Activated CD4-positive, alpha-beta T cell treated with anti-CD3 and anti-CD28 coated beads, Interleukin-2, amount 50 U/mL, for 48 hours (primary cell): ENCODE data around the gene RRM2.
A peak's percentile ranks its signal among the peaks of the same experiment; 100 is the strongest.
"Not testable (repeated sequence)": the region's sequence is repeated elsewhere in the genome, so short reads cannot be mapped to it uniquely, and the experiment has no call there.

ENCODE experiments used
- DNase-seq, 2 experiments: peaks; one replicate each; pipeline ENCODE4 v3.0.0-alpha.2; 2020

The RRM2 gene

DNA sequence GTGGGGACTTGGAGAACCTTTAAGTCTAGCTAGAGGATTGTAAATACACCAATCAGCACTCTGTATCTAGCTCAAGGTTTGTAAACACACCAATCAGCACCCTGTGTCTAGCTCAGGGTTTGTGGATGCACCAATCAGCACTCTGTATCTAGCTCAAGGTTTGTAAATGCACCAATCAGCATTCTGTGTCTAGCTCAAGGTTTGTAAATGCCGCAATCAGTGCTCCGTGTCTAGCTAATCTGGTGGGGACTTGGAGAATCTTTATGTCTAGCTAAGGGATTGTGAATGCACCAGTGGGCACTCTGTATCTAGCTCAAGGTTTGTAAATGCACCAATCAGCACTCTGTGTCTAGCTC is 30.7 kb upstream of the RRM2 start:
- not testable (repeated sequence) for DNase-seq

DNA sequence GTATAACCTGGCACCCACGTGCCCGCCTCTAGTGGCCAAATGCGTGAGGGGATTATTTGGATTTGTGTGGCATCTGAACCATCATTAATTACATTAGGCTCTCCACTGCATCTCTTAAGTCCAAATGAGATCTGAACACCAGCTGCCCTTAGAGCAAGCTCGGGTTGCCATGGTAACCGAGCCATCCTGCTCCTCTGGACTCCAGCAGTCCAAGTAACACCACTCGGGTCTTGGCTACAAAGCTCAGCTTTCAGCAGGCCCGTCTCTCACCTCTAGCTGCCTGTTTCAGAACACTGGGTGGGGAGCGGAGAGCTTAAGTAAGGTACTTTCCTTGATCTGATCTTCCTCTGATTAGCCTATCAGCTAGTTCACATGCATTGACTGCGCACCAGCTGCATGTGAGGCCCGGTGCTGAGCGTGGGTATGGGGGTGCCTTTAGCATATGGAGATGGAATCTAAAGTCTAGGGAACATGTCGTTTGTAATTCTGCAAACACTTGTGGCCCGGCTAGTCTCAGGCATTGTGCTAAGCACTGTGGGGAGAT is 28.2 kb upstream of the RRM2 start:
- no peak for DNase-seq

DNA sequence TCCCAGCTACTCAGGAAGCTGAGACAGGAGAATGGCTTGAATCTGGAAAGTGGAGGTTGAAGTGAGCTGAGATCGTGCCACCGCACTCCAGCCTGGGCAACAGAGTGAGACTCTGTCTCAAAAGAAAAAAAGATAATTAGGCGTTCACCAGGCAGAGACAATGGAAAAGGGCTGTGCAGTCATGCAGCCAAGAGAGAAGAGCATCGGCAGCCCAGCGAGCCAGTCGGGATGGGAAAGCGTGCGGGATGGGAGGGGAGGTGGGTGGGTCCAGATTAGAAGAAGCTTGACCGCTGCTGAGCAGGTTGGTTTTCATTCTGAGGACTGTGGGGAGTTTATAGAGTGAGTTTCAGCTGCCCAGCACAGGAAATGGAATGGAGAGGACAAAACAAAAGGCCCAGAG is 27.4 kb upstream of the RRM2 start:
- no peak for DNase-seq

DNA sequence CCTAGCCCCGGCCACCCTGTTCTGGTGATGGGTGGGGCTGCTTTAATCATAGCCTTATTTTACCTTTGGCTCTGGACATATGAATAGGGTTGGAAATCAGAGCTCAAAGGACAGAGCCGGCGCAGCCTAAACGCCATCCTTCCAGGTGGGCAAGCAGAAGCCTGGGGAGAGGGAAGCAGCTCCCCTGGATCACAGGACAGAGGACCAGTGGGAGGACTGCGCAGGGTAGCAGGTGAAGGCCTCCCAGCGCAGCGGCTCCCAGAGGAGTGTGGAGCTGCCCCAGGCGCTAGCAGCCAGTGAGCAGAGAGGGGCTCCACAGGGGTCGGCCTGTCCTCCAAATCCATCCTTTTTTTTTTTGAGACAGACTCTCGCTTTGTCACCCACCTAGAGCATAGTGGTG is 25.9 kb upstream of the RRM2 start:
- no peak for DNase-seq

DNA sequence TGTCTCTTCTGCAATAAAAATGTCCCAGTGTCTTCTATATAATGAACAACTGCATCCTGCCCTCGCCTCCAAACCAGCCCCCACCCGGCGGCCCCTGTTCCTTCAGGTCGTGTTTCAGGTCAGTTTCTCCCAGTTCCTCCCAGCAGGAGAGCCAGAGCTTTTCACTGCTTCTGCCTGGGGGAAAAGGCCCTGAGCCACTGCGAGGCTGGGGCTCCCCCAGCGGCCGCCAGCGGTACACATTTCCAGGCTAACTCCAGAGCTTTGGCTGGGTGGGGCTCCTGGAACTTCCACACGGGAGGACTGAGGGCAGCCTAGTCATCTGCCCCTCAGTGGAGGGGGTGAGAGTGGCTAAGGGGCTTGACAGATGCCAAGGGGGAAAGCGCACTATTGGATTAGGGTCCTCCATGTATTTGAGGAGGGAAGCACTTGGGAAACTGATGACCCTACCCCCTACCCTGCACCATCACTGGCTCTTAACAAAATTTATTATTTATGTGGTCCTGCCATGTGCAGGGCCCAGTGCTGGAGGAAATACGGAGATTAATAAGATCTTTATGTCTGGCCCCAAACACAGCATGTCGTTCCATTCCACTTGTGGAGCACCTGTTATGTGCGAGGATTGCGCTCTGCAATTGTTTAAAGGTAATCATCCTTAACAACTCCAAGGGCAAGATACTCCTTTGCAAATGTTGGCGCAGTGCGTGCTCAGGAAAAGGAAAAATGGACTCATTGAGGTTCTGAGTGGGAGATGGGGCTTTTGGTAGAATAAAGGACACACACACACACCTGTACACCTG is 25.0 kb upstream of the RRM2 start:
- DNase-seq: peak; percentile 48 to 56

DNA sequence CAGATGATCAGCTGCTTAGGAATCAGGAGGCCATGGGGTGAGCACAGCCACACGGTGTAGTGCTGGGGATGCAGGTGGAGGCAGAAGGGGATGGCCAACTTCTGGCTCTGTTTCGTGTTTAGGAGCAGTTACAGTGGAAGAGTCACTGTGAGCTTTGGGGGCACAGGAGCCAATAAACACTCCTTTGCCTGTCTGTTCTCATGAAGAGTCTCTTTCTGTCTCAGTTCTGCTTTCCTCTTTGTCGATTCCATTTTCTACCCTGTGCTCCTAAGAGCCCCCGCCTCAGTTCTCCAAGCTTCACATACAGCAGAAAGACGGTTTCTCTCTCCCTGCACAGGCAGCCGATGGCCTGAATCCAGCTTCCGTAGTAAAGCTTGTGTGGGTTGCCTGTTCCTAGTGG is 21.0 kb upstream of the RRM2 start:
- DNase-seq: no peak

DNA sequence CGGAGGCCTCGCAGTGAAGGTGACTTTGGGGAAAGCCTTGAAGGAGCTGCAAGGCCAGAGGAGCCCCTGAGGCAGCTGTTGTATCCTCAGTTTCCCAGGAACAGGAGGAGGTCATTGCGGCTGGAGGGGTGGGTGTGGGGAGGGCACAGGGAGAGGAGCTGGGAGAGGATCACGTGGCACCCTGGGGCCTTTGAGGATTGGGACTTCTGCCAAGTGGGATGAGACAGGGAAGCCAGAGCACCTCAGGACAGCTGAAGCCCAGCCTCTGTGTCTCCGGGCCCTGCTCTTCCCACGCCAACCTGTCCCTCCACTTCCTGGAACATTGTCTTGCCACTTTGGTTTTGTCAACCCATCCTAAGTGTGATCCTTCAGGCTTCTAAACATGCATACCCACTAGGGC is 19.4 kb upstream of the RRM2 start:
- no peak for DNase-seq

DNA sequence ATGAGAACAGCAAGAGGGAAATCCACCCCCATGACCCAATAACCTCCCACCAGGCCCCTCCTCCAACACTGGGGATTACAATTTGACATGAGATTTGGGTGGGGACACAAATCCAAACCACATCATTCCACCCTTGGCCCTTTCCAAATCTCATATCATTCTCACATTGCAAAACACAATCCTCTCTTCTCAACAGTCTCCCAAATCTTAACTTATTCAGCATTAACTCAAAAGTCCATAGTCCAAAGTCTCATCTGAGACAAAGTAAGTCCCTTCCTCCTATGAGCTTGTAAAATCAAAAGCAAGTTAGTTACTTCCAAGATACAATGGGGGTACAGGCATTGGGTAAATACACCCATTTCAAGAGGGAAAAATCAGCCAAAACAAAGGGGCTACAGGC is 17.6 kb upstream of the RRM2 start:
- not testable (repeated sequence) for DNase-seq

DNA sequence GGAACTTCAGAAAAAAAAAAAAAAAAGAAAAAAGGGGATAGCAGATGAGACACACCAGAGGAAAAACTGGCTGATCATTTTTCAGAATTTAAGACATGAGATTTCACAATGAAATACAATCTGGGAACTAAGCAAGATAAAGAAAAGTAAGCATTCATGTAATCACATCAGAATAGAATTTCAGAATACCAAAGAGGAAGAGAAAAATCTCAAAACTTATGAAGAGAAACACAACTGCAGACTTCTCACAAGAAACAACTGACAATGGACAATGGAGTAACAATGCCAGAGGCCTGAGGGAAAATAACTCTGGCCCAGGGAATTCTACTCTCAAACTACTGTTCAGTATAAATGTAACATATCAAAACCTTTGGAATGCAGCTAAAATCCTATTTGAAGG is 13.2 kb upstream of the RRM2 start:
- no peak for DNase-seq

DNA sequence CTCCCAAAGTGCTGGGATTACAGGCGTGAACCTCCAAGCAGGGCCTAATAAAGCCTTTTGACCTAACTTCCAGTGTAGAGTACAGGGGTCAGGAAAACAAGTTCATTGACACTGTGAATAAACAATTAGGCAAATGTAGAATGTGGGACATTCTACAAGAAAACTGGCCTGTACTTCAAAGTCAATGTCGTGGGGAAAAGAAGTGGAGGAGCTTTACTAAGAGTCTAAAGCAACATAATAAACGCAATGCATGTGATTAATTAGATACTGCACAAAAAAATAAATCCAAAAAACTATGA is 3.6 kb upstream of the RRM2 start:
- DNase-seq: no peak

DNA sequence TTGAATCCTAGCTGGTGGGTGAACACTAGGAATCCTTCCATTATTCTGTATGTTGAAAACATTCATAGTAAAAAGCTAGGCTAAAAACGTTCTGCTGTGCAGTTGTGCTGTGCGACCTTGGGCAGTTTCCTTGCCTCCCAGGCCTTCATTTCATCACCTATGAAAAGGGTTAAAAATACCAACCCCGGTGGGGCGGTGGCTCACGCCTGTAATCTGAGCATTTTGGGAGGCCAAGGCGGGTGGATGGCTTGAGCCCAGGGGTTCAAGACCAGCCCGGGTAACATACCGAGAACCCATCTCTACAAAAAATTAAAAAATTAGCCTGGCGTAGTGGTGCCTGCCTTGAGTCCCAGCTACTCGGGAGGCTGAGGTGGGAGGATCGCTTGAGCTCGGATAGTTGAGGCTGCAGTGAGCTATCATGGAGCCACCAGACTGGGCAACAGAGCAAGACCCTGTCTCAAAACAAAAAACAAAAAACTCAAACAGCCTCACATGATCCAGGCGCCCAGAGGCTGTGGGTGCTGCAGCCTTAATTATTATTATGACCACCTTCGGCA is 2.9 kb upstream of the RRM2 start:
- DNase-seq: no peak

DNA sequence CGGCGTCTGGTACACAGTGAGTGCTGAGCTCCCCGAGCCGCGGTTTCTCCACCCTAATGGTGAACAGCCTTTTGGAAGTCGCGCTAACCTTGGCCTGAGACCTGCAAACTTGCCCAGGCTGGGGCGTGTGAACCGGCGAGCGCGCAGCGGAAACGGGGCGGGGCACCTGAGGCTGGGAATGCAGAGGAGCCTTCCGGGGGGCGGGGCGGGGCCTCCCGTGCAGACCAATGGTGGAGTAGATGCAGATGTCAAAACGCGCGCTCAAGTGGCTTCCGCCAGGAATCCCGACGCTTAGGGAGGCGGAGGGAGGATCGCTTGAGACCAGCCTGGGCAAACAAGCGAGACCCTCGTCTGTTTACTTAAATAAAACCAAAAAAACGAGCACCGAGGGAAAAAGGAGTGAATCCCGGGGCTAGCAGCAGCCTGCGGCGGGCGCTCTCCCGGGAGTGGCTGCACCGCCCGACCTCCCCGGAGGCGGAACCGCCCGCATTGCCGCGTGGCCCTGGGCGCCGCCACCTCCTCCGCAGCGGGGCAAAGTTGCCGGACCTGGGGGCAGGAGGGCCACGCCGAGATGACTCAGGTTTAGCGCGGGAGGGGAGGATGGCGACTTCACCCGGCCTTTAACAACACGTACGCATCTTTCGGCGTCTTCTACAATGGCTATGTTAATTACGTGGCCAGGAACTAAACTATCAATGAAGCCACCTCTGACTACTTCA is 2.2 kb upstream of the RRM2 start:
- peak; percentile 98 for DNase-seq

DNA sequence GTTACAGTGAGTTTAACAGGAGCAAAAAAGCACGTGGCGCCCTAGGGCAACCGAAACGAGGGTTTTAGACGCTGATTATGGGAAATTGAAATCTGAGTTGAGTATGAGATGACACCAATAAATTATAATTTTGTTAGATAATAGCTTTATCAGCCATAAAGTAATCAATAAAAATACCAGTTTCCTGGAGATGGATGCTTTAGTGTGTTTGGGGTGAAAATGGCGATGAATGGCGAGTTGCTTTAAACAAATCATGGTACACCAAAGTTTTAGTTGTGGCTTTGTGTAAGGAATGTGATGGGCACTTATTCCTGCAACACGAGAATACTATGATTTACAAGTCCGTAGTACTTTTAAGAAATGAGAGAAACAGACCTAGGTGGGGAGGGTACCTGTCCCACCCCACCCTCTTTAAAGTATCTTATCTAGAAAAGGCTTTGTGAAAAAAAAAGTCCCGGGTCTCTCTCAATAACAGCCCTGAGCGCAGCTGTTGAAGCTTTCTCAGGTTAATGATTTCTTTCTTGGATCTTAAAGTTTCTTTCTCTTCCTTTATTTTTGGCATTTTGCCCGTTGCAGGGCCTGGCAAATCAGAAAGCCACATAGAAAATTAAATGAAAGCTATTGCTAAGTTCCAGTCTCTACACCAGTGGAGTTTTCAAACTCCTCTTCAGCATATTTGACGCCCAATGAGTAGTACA is 1.5 kb upstream of the RRM2 start:
- DNase-seq: no peak

DNA sequence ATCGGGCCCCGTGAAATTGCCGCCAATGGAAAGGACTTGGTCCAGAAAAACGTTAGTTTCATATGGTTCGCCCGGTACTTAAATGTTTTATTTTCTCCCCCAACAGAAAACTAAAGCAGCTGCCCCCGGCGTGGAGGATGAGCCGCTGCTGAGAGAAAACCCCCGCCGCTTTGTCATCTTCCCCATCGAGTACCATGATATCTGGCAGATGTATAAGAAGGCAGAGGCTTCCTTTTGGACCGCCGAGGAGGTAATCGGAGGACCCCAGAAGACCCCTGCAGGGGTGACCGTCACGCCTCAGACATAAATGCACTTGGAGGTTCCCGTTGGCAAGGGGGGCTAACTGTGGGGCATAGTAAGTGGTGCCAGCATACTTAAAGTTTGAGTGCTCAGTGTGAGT is 742 bp downstream of the RRM2 start:
- no peak for DNase-seq

DNA sequence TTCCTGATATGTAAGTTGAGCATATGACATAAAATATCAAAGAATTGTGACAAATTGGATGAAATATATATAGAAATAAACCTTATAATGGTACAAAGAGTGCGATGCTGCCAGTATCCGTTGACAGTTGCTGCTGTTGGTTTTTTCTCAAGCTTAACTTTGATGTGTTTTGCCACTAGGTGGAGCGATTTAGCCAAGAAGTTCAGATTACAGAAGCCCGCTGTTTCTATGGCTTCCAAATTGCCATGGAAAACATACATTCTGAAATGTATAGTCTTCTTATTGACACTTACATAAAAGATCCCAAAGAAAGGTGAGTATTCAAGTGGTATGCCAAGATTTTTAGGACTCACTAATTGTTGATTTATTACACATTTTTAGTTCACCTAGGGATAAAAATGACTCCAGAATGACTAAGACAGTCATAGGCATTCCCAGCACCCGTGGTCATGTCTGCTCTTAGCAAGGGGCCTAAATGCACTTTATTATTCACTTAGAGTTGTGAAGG is 2.1 kb downstream of the RRM2 start:
- DNase-seq: no peak

DNA sequence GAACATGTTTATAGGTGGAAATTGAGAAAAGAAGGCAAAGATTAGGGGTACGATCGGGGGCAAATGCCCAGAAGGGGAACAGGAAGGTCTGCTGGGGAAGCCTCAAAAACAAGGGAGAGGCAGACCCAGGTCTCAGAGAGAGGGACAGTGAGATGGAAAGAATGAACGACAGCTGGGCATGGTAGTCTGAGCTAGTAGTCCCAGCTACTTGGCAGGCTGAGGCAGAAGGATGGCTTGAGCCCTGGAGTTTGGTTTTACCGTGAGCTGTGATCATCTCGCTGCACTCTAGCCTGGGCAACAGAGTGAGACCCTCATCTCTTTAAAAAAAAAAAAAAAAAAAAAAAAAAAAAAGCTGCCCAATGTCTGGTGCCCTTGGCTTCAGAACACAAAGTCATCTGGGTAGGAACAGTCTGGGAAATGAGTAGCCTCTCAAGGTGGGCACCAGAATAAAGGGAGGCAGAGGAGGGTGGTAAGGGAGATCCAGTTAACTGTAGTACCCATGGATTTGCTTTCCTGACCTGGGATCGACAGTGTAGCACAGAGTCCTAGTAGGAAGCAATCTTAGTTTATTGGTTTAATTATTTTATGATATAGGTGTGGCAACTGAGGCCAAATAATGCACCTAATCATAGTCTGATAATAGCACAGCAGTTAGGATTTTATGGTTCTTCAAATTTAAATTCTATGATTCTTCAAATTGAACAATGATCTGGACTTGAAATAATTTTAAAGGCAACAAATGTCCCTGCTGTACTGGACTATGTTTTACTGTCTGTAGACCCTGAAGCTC is 3.5 kb downstream of the RRM2 start:
- DNase-seq: no peak

DNA sequence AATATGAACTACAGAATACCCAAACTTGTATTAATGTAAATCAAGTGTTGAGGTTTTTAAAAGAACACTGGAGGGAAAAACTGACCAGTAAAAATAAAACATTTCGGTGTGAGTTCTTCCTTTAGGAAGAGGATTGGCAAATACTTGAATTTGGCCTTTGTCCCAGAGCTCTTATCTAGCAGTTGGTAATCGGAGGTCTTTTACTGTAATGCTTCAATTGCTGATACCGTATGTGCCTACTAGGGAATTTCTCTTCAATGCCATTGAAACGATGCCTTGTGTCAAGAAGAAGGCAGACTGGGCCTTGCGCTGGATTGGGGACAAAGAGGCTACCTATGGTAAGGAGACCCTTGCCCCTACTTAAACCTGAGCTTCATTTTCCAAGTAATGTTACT is 4.1 kb downstream of the RRM2 start:
- no peak for DNase-seq

DNA sequence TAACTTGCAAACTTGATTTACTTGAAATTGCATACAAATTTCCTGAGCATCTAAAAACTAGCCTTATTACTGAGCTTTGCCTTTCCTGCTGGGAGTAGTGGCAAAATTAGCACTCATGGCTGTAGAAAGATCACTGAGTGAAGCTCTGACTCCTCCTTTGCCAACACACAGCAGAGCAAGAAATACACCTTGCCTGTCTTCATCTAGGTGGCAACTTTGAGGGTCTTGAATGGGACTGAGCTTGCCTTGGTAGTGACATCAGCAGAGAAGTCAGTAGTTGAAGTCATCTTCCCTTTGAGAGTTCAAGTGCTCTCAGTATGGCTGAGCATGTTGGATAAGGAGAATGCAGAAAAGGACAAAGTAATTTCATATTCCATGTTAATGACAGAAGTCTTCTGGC is 5.9 kb downstream of the RRM2 start:
- DNase-seq: no peak

DNA sequence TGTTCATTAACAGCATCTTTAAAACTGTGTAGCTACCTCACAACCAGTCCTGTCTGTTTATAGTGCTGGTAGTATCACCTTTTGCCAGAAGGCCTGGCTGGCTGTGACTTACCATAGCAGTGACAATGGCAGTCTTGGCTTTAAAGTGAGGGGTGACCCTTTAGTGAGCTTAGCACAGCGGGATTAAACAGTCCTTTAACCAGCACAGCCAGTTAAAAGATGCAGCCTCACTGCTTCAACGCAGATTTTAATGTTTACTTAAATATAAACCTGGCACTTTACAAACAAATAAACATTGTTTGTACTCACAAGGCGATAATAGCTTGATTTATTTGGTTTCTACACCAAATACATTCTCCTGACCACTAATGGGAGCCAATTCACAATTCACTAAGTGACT is 7.0 kb downstream of the RRM2 start:
- no peak for DNase-seq

DNA sequence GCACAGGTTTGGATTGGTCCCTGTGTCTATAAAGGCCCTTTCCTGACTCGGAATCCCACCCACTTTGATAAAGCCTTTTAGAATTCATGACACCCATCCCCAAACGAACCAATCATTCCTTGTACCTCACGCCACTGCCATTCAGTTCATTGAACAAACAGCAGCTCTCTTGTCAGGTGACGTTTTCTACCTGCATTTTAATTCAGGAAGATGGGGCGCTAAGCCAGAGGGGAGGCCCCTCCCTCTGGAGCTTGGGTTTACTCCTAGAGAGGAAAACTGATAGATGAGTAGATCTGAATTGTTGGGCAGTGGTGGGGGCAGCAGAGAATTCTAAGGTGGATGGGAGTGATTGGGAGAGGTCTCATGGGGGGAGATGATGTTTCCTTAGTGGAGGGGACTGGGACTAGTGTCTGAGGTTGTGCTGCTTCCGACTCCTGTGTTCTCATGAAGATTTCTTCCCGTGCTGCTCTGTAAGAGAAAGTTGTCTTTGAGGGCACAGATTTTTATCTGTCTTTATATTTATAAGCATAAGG is 9.6 kb downstream of the RRM2 start:
- no peak for DNase-seq

DNA sequence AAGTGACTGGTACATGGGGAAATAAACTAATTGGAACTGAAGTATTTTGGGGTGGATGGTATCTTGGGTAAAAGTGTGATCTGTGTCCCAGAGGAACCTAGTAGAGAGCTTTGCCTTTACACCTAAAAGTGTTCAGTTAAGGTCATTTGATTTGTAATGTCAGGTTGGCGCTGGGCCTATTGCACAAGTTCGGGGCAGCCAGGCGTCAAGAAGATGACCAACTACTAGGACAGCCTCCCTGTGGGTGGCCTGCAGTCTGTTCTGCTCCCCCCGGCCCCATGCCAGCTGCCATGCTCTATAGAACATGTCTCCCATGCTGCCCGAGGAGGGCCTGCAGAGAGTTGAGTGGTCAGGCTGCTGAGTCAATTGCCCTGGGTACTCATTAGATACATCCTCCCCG is 10.1 kb downstream of the RRM2 start:
- DNase-seq: no peak

DNA sequence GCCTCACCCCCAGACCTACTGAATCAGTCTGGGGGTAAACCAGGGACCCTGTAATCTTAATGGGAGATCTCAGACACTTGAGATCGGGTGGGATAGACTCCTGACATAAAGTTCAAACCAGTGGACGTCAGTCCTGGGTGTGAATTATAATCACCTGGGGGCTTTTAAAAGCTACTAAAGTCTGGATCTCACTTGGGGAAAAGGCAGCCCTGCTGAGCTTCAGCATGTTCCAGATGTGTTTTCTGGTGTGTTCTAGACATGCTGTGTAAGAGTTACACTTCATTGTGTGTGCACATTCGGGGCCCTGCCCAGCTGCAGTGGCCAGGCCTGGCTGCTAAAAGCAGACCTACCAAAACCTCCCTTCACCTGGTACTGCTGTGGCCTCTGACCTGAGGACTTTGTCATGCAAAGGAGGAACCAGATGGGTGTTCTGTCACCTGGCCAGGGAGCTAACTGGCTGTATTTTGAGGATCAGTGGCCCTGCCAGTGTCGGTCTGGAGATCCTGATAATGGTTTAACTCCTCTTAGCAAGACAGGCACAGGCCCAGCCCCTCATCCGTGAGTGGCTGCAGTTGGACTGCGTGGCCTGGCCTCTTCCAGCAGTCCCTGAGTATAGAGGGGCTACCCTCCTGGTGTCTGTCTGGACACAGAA is 10.6 kb downstream of the RRM2 start:
- DNase-seq: no peak
